Gastrocnemius medialis (tissue), 4 donors: ENCODE results near the gene BARX2.
"Not testable (repeated sequence)": the region's sequence is repeated elsewhere in the genome, so short reads cannot be mapped to it uniquely, and the experiment has no call there.

Source experiments
- CTCF ChIP-seq, 5 experiments: fragments of 450-650 bp in 3 of 5; fragments of 200-600 bp in 2 of 5; sonication (generic) in 2 of 5; IDR thresholded peaks in 4 of 5; conservative IDR thresholded peaks in 1 of 5; 1 replicate in 4 of 5; 2 replicates in 1 of 5; pipeline ENCODE4 v1.5.1; 2016 to 2019; ENCODE audit warnings: antibody characterized with exemption in 5 of 5, mild to moderate bottlenecking in 3 of 5, moderate library complexity in 3 of 5
- POLR2A ChIP-seq, 2 donors: fragments of 450-650 bp; IDR thresholded peaks; one replicate each; pipeline ENCODE4 v1.6.1; 2017; ENCODE audit warnings: antibody characterized with exemption in 2 of 2, mild to moderate bottlenecking in 2 of 2, moderate library complexity in 2 of 2

GRCh38 chr11:129327708-129328107 lies 47.9 kb upstream of the BARX2 start:
- TF ChIP-seq CTCF (IDR thresholded peaks at IDR 0.05 in 4 of 5, conservative IDR thresholded peaks at IDR 0.05 in 1 of 5); POLR2A (IDR thresholded peaks at IDR 0.05): not testable (repeated sequence)
